Measurements from ENCODE around the gene PIAS4. TPM values are rescaled to one million over a fixed set of nuclear protein-coding genes. Genes with fewer than 3 reads are reported as not detected.

The PIAS4 gene
- polyA plus RNA-seq, 1 donor = 25.0 TPM

DNA sequence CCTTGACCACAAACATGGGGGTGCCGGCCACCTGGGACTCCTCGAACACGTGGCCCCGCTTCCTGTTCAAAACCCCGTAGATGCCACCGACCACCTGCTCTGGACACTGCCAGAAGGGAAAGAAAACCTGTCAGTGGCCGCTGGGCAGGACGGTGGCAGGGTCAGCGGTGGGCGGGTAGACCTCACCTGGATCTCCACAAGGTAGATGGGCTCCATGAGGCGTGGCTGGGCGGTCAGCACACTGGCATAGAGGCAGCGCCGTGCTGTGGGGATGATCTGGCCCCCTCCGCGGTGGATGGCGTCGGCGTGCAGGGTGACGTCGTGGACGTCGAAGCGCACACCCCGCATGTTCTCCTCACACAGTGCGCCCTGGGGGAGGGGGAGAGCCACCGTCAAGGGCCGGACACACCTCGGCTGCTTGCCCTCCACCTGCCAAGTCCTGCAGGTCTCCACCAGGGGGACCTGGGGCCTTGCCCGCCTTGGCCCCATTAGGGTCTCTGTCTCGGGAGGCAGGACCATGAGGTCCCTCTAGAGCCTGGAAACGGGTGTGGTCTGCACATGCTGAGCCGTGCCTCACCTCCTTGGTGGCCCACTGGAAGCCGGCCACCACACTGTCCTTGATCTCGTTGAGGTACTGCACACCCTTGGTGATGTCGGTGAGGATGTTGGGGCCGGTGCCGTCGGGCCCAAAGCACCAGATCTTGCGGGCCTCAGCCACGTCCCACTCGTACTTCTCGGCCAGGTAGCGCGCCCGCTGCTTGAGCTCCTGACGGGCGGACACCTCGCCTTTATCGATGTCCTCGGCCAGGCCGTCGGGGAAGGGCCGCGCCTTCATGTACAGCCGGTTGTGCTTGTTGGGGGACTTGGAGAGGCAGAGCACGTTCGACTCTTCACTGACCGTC lies 30.0 kb upstream of the PIAS4 start:
- no peak for DNase-seq (ENCODE audit: low read depth)

DNA sequence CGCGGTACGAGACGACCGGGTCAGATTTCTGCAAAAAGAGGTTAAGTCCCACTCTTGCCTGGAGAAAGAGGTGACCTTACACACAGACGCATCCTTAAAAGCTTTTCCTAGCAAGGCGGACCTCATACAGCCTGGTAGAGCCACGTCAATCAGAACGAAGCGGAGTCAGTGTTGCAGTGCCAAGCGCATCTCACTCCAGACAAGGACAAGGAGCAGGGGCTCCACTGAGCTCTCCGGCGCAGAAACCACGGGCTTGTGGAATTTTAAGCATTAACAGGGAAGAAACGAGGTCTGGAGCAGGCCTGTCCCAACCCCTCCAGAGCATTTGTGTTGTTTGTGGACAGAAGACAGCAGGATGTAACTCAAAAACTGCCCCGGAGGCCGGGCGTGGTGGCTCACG lies 29.4 kb upstream of the PIAS4 start:
- DNase-seq (ENCODE audit: low read depth) = no peak

DNA sequence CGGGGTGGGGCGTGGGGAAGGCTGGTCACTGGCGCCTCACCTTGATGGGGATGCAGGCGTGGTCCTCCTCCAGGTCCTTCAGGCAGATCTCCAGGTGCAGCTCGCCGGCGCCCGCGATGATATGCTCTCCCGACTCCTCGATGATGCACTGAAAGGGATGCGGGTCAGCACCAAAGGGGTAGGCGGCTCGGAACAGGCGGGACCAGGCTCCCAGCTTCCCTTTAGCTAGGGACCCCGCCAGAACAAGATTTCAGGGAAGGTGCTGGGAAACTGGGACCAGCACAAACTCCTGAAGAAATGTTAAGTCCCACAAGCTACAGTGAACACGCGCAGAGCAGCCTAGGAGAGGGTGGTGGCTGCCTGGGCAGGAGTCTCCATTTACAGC lies 28.3 kb upstream of the PIAS4 start:
- DNase-seq (ENCODE audit: low read depth) = no peak

DNA sequence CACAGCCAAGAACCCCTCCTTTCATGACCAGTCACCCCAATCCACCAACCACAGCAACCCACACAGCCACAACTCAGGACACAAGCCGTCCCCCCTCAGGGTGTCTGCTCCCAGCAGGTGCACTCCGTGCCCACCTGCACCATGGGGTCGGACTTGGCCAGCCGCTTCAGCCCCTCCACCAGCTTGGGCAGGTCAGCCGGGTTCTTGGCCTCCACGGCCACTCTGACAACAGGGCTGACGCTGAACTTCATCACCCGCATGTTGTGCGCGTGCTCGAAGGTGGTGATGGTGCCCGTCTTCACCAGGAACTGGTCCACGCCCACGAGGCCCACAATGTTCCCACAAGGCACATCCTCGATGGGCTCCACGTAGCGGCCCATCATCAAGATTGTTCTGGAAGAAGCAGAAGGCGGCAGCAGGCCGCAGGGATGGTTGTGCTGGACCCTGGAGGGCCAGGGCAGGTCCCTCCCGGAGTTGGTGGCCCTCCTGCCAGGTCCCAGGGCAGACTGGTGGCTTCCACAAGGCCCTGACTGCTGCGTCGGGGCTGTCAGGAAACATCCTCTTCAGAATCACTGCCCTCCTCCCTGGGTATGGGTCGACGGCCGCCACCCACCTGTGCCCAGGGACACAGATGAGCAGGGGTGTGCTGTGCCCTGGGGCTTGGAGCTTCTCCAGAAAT lies 27.7 kb upstream of the PIAS4 start:
- no peak for DNase-seq (ENCODE audit: low read depth)

DNA sequence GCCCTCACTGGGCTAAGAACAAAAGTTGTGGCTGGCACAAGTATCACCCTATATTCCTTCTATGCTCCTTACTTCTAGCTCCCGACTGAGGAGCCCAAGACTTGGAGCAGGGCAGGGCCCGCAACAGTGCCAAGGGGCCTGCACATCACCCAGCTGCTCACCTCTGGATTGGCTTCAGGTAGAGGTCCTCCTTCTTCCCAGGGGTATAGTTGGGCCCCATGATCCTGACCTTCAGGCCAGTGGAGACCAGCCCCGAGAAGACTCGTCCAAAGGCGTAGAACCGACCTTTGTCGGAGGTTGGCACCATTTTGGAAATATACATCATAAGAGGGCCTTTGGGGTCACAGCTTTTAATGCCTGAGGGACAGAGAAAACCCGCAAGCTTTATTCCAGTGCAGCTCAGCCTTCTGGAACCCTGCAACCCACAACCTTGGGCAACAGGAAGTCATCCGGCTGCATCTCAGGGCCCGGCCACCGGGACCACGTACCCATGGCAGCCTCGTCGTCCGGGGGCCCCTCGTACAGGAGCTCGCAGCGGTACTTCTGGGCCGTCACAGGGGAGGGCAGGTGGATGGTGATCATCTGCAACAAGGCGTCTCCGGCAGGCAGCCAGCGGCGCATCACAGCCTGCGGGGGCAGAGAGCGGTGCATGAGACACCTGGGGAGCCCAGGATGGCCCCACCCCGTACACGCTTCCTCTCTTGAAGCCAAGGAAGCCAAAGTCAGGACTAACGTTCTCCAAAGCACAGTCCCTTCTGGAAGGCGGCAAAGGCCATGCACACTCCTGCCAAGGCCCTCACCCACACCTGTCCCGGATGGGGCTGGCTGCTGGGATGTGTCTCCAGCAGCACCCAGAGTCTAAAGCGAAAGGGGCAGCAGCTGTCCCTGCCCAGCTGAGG lies 26.9 kb upstream of the PIAS4 start:
- DNase-seq (ENCODE audit: low read depth) = no peak

DNA sequence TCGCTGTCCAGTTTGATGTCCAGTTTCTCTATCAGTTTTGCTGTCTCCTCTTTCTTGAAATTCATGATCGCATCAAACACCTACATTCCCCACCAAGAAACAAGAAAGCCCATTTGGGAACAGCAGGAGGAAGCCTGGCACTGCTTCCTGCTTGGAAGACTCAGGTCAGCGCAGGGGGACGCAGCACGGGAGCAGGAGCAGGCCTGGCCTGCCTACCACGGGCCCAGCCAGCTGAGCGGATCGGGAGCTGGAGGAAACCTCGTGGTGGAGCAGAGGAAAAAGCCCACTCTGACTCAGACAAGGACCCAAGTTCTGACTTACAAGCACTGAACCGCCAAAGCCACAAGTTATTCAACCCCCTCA lies 26.2 kb upstream of the PIAS4 start:
- DNase-seq (ENCODE audit: low read depth) = no peak

DNA sequence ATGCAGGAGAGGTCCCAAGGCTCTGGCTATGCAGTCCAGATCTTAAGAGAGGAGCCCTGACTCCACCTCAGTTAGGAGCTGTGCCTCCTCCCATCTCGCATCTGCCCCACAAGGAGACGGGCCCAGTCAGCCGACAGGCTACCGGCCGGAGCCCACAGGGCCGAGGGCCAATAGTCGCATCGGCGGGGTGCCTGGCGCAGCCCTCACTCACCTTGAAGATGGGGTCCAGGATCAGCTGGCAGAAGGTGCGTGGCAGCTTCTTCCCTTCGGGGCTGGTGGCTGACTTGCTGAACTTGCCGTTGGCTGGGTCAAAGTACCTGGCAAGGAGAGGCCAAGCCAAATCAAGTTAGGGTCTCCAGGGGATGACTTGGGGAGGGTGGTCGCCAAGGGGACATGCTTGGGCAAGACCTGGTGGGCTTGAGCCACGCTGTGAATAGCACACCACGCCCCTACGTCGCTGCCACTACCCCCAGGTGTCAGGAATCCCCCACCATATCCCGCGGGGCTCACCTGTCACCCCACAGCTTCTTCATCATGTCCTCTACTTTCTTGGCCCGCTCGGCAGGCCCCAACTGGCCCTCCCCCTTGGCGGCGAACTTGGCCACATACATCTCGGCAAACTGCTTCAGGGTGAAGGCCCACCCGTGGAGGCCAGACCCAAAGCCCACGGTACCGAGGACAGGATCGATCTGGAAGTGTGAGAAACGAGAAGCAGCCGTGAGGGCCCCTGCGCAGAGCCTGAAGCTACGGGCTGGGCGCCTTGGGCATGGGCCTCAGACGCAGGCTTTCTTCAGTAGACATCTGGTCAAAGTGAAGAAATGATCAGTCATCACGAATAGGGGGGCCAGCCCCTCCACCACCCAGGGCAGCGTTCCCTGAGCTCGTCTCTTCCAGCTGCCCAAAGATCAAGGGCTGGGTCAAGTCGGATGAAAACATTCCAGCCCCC lies 25.5 kb upstream of the PIAS4 start:
- no peak for DNase-seq (ENCODE audit: low read depth)

DNA sequence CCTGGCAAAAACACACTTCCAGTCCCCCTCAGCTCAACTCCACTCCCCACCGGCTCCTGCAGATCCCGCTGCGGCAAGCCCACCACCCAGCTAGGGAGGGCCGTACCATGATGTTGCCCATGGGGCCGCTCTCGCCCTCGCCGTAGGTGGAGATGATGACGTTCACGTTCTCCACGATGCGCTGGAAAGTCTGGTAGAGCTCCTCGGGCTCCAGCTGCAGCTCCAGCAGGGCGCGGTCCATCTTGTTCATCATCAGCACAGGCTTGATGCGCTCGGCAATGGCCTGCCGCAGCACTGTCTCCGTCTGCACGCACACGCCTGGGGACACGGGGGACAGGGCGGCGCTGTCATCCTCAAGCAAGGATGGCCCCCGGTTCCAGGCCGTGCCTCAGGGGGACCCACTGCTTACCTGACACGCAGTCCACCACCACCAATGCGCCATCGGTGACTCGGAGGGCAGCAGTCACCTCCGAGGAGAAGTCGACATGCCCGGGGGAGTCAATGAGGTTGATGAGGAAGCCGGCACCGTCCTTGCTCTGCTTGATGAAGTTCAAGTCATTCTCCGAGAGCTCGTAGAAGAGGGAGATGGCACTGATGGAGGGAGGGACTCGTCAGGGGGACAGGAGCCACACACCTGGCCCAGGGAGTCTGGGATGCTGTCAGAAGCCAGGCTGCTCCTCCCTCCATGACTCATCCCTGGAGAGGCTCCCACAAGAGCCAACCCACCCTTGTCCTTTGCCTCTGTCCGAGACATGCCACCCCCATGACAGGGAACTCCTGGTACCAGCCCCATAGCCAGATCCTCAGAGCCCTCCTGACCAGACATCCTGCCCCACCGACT lies 24.6 kb upstream of the PIAS4 start:
- DNase-seq (ENCODE audit: low read depth) = no peak

DNA sequence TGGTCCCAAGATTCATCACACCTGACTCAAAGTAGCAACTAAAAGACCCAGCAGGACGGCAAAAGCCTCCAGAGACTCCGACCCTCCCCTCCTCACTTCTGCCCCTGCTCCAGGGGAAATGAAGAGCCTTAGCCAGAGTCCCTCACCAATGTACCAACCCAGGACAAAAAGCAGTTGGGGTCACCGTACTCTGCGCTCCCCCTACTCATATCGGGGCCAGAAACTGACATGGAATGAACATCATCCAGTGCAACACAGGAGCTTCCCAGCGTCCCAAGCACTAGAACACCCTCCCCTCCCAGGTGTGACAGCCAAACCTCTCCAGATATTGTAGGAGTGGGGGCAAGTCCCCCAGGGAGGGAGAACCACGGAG lies 24.0 kb upstream of the PIAS4 start:
- DNase-seq (ENCODE audit: low read depth) = no peak

DNA sequence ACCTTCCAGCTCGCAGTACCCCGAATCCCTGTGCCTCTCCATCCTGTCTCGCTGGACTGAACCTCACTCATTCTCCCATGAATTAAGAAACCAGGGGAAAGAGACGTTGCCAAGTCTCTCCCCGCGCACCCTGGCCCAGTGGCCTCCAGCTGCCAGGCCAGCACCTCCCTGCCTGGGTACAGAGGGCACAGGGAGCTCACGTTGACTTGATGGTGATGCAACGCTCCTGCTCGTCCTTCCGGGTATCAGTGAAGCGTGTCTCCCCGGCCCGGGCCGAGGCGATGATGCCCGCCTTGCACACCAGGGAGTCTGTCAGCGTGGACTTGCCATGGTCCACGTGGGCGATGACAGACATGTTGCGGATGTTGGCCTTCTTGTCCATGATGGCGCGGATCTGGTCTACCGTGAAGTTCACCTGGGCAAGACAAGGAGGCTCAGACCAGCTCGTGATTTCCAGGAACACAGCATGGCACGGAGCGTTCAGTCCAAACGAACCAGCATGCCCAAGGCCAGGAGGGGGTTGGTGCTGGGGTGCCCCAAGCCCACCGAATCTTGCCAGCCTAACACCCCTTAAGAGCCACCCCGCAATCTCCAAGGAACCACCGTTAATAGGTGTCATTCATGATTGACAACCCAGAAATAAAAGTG lies 23.5 kb upstream of the PIAS4 start:
- no peak for DNase-seq (ENCODE audit: low read depth)

DNA sequence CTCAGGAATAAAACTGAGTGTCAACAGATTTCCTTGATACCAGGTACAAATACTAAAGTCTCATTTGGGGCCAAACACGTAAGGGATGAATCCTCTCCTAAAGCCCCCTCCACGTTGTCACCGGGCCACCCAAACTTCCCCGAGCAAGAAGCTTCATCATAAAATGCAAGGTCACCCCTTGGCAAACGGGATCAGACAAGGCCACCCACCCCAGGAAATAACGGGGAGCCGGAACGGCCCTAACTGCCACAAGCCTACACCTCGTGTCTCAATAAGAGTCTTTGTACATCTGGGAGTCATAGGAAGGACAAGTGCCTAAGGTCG lies 23.0 kb upstream of the PIAS4 start:
- DNase-seq (ENCODE audit: low read depth) = no peak

DNA sequence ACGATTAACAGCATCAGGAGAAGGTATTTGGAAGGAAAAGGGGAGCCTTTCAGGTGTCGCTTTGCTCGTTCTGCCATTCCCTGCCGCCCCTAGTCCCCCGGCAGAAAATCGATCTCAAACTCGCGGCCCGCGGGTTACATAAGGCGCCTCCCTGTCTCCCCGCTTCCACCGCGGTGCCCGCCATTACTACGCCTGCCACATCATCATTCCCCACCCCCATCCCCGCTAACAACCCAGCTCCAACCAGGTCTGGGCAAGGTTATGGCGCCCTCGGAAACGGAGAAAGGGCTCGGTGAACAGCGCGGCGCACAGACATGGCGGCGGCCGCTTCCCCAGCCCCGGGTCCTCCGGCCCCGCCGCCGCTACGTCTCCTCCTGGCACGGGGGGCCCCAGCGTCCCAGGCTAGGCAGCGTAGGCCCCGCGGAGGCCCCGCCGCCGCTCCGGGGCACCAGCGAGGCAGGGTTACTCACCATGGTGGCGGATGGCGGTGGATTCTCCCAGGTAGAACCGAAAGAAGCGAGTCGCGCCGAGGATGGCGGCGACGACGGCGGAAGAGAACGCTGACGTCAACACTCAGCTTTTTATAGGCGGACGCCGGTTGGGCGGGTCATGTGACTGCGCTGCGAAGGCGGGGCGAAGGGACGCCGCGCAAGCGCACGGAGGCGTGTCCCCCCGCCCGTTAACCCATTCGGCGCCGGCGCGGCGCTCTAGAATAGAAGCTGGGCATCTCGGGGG lies 22.5 kb upstream of the PIAS4 start, which contains the start of gene EEF2:
EEF2 (minus strand) TSS at position 556 of the 735 bp plus-strand sequence; CDS start at position 473, 83 bp downstream.
- peak; percentile 85 for DNase-seq (ENCODE audit: low read depth)

DNA sequence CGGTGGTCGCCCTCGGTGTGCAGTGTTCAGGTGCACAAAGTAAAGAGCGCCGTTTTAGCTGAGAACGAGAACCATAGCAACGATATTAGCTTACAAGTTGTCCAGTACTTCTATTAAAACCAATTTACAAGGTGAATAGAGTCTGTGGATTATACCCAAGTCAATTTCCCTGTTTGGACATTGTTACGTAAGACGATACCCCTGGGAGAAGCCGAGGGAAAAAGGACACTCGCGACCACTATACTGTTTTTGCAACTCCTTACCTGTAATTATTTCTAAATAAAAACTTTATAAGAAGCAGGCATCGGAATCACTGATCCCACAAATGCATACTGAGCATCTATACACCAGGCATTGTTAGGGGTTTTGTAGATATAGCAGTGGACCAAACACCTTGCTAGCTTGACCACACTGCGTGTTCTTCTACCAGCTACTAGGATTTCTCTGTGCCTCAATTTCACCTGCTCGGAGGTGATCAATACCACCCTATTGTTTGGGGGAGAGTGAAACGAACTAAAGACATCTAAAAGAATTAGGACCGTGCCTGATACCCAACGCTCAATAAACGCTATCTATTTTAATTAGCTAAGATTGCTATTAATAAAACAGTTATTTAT lies 21.8 kb upstream of the PIAS4 start:
- DNase-seq (ENCODE audit: low read depth) = no peak

DNA sequence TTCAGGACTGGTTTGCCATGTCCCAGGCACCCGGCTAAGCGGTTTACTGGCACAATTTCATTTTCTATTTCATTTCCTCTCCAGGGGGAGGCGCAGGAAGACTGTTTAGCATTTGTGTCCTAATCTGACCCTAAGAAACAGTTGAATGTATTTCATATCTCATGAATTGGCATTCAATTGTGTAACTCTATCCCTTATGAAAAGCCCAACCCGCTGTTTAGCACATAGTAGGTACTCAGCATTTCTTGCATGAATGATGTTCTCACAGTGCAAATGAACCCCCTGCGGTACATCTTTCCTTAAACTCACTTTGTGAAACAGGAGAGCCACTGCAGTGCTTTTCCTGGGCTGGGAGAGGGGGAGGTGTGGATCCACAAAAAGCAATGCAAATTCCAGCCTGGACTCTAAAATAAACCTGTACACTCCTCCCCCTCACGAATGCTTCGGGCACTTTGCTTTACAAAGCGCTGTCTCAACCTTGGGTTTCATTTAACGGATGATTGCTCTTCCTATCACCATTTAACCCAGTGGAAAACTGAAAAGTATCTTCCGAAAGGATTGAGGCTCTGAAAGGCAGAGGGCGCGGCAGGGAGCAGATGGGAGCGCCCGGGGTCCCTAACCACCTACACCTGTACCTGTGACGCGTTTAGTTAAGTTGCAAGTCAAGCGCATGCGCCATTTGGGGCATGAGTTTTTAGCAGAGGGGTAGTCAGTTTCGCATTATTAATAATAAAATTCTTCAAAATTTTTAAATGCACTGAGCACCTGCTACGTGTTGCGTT lies 21.1 kb upstream of the PIAS4 start:
- no peak for DNase-seq (ENCODE audit: low read depth)

DNA sequence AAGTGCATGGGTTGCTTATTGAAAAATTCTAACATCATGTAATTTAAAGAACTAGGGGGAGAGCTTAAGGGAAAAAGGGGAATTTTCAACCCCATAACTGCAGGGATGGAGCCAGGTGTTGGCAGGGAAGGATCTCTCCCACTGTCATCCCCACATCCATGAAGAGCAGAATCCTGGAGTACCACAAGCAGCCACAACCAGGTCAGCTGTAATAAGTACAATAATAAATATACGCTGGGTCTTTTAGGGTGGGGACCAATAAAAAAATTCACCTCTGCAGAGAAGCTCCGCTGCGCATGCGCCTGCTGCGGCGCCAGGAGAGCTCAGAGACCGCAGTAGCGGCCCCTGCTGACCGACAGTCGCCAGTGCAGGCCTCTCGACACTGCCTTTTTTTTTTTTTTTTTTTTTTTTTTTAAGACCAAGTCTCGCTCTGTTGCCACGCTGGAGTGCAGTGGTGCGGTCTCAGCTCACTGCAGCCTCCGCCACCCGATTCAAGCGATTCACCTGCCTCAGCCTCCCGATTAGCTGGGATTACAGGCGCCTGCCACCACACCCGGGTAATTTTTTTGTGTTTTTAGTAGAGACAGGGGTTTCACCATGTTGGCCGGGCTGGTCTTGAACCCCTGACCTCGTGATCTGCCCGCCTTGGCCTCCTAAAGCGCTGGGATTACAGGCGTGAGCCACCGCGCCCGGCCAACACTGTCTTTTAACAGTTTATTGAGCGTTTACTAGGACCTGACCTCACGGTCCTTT lies 19.7 kb upstream of the PIAS4 start:
- DNase-seq (ENCODE audit: low read depth) = no peak

DNA sequence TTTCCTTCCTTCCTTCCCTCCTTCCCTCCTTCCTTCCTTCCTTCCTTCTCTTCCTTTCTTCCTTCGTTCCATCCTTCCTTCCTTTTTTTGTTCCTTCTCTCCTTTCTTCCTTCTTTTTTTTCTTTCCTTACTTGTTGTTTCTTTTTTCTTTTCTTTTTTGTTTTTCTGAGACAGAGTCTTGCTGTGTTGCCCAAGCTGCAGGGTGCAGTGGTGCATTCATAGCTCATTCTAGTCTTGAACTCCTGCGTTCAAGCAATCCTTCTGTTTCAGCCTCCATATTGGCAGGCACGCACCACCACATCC lies 16.8 kb upstream of the PIAS4 start:
- DNase-seq (ENCODE audit: low read depth) = no peak

DNA sequence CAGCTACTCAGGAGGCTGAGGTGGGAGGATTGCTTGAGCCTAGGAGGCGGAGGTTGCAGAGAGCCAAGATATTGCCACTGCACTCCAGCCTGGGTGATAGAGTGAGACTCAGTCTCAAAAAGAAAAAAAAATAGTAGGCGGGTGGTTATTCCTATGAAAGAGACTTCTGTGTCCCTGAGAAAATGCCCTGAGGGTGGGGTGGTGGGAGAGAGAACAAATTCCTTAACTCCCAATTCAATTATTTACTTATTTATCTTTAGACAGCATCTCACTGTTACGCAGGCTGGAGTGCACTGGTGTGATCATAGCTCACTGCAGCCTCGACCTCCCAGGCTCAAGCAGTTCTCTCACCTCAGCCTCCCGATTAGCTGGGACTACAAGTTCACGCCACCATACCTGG lies 11.9 kb upstream of the PIAS4 start:
- no peak for DNase-seq (ENCODE audit: low read depth)

Measured in forelimb muscle (tissue), 1 donor.